Measurements from ENCODE around the gene UXS1.
A peak's percentile ranks its signal among the peaks of the same experiment; 100 is the strongest.

Gene UXS1

DNA sequence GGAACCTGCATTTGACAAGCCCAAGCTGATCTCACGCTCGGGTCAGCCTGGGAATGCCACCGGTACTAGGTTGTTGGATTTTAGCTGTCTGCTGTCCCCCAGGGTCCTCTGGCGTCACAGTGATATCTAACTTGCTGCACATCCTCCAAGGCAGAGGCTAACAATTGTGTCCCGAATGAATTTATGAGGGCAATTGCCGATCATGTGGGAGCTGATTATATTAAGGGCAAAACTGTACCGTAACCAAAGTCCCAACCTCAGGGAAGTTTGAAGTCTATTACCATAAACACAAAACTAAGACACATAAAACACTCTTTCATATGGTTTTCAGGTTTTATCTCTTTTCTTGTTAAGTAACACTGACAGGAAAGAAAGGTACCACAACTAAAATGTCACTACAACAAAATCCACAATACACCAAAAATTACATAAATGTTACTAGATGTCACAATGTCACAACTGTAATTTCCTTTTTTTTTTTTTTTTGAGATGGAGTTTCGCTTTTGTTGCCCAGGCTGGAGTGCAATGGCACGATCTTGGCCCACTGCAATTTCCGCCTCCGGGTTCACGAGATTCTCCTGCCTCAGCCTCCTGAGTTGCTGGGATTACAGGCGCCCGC is 6.7 kb downstream of the UXS1 start:
- DNase-seq = no peak

DNA sequence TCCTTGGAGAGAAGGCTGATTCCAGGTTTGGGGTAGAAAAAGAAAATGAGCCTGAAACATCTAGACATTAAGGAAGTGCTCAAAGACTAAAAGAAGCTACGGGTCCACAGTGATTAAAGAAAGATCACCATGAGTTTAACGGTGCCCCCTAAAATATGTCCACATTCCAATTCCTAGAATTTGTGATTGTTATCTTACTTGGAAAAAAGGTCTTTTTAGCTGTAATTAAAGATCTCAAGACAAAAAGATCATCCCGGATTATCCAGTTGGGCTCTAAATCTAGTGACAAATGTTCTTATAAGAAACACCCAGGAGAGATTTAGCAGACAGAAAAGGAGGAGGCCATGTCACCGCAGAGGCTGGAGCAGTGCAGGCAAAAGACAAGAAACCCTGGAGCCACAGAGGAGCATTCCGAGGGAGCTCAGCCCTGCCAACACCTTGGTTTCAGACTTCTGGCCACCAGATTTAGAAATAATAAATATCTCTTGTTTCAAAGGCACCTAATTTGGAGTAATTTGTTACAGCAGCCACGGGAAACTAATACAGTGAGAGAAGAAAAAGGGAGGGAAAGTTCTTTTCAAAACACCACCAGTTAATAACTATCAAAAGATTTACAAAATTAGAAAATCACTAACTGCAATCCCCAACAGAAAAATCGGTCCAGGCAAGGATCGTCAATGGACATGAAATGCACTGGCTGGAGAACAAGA is 8.5 kb downstream of the UXS1 start:
- DNase-seq = peak; percentile 53

DNA sequence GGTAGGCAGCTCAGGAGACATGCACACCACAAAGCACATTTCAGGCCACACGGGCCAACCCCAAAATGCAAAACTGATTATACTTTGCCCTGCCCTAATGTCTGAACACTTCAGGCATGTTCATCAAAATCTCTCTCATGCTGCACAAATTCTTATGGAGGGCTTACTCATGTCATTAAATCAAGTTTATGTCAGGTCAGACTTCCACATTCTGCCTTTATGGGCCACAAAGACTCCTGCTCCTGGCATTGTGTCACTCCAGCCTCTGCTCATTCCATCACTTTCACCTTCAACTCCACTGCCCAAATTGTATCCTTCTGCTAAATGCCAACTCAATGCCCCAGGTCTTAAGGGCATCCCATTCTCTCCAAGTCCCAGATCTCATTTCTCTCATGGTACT is 9.2 kb downstream of the UXS1 start:
- no peak for DNase-seq

DNA sequence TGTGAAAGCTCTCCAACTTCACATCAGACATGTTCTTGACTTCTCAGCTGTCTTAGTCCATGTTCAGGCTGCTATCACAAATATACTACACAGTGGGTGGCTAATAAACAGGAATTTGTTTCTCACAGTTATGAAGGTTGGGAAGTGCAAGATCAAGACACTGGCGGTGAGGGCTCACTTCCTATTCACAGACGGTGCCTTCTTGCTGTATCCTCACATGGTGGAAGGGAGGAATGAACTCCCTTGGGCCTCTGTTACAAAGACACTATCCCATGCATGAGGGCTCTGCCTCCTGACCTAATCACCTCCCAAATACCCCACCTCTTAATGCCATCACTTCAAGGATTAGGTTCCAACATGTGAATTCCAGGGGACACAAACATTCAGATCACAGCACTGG is 9.7 kb downstream of the UXS1 start:
- DNase-seq = no peak

DNA sequence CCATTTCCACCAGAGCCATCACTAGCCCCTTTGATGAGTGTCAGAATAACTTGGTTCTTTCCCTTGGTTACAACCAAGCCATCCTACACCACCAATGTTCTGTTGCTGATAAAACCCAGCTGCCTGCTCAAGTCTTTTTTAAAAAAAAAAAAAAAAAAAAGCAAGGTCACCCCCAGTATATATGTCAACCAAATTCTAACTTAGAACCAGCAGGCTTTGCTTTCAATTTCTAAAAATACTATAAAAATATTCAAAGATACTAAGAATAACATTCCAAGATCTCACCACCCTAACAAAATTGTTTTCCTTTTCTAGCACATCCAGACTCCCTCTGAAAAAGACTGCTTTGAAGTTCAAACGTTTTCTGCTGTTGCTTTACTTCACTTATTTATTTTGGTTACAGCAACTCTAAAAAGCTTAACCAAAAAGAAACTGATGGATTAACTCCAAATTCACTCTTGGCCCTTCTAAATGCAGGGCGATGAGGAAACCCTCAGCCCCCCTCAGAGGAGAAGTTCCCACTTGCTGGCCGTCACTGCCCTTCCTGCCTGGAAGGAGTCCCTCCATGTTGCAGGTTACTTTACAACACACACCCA is 10.9 kb downstream of the UXS1 start:
- peak; percentile 22 for DNase-seq

DNA sequence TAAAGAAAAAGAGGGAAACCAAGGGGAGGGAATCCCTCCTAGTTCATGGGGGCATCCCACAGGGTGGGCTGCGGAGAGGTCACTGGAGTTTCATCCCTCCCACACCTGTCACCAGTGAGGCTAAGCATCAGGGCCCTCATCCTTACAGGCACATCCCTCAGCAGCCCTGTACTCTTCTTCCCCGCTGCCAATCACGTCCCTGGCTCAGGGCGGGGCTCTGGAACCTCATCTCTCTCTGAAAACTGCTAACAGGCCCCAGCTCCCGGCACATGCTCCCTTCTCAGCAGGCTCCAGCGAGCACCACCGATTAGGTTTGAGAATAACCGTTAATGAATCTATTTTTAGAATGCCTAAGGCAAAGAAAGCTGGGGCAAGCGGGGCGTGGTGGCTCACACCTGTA is 13.0 kb downstream of the UXS1 start:
- no peak for DNase-seq

DNA sequence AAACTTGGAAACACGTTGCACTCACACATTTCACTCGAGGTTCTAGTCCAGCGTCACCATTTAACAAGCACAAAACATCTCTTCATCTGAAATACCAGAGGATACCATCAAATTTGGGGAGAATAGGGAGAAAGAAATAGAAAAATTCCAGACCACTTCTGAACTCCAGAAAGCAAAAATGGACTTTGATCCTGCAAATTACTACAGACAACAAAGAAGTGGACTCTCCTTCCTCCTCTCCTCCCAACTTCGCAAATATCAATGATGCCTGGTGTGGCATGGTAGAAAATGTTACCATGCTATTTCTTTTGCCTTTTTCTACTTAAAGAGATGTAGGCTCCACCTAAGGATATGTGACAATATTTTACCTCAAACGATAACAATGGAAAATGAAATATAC is 13.5 kb downstream of the UXS1 start:
- DNase-seq = no peak

DNA sequence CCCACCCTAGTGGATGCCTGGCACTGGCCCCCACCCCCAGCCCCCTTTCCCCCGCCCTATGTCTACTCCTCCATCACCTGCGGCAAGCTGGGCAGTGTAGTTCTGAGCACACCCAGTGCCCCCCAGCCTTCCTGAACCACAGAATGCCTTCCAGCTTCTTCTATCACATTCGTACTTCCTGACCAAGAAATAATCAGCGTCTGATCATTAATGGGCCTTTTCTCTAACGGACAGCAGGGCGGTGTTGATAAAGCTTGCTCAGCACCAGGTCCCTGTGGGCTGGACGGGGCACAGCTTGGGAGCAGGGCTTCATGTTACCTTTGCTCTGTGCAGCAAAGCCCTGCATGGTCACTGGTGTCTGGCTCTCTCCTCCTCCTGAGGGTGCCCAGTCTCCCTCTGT is 15.4 kb downstream of the UXS1 start:
- DNase-seq = no peak

DNA sequence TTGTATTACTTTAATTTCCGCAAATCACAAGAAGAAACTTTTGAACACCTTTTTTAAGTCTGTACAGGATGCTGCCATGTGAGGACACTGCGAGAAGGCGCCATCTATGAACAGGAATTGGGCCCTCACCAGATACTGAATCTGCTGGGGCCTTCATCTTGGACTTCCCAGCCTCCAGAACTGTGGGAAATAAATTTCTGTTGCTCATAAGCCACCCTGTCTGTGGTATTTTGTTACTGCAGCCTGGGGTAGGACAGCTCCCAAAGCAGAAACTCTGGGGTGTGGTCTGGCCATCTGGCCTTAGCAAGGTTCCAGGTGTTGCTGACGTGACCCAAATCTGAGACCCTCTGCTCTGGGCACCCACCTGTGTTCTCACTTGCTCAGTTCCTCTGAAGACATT is 16.5 kb downstream of the UXS1 start:
- no peak for DNase-seq

DNA sequence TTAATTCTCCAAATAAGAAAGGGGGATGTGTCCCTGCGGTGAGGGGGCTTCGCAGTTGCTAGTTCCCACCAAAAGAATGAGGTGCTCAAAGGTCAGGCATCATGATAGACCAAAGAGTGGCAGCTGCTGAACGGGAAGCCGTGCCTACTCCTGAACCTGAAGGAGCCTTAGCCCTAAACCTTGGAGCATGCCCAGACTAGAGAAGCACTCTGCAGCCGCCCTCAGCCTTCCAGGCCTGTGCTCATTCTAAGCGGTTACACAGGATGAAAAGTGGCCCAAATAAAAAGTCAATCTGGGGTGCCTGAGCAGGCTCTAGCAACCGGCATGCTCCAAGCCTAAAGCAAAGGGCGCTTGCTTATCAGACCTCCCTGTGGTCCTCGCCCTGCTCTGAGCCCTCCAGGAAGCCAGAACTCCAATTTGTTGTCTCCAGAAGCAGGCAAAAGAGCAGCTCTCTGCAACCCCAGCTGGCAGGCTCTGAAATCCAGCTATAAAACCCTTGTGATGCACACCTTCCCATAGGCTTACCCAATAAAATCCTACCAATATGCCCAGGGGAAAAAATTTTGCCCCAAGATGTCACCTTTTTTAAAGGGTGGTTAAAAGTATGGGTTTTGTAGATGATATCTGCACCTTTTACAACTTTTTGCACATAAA is 17.5 kb downstream of the UXS1 start:
- no peak for DNase-seq

DNA sequence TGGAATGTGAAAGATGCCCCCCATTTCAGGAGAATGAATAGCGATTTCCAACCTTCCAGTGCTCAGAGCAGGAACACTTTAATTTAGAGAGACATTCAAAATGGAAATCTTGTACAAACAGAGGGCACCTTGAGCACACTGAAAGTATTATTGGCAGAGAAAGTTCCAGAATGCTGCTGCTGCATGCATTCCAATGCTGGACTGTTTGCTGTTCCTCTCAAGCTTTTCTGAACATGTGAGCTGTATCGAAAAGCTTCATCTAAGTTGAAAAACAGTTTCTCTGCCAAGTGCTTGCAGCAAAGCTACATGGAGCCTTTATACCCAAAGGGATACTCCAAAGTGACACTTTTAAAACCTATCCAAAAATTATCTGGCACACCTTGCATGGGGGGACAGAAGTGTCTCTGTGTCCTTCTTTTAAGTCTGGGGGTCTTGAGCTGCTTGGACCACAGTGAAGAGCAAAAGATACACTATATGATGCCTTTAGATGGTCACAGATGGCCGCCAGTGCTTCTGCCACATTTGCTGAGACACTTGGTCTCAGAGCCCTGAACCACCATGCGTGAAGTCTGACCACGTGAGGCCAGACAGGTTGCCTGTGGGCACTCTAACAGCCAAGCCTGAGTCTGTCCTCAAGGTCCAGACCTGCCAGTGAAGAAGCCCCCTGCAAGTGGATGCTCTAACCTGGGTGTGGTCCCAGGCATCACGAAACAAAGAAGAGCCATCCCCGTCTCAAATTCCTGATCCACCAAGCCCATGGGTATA is 18.8 kb downstream of the UXS1 start:
- DNase-seq = no peak

DNA sequence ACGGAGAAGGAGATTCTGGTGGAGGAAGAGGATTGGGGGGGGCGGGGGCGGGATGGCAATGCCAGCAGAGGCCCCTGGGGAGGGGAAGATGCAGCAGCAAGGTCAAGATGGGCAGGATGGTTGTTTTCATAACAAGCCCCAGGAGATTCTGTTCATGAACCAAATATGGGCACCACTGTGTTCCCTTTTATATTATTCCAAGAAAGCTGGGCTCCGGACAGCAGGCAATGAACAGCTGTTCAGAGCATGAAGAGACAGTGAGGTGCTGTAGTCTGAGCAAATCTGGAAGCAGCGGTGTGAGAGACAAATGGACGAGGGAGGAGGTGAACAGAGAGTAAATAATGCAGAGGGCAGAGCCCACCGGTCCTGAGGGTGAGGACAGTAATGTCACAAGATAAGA is 20.0 kb downstream of the UXS1 start:
- DNase-seq = no peak

DNA sequence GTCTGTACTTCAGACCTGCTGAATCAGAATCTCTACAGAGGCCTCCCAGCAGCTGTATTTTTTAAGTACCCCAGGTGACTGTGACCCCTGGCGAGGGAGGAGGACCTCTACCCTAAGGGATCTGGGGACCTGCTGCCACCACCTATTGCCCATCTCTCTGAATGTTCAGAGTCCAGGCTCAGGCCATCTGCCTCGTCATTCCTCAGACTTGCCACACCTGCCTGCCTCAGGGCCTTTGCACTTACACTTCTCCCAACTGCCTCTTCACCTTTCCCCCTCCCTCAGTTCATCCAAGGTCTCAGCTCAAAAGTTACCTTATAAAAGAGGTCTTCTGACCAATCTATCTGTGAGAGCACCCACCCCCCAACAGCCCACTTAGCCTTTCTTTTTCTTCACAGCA is 21.5 kb downstream of the UXS1 start:
- DNase-seq = no peak

DNA sequence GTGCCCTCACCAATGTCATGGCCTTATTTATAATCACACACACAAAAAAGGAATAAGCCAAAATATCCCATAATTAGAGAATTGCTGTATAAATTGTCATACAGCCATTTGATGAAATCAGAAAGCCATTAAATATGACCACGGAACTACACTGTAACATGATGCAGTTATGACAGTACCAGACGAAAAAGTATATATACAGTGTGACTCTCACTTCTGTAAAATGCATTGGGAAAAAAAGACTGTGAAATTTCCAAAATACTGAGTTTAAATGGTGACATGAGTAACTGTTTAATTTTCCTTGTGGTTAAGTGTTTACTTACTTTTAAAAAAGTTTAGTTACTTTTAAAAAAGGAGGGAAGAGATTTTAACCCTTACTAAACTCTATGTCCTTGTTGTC is 25.4 kb downstream of the UXS1 start:
- no peak for DNase-seq

DNA sequence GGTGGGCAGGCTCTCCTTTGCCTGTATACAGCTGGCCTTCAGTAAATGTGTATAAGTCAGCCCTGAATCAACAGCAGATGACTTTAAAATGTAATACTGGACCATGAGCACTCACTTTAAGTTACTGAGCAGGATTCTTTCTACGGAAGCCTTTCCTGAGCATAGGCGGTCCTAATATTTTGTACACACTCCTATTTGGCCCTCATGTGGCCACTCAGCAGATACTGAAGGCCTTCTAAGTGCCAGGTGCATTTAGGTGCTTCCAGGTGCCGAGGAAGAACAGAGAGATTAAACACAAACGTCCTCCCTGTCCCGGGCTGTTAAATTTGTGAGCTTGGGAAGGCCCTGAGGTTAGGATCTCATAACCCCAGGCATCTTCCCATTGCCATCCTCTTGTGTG is 27.0 kb downstream of the UXS1 start:
- DNase-seq = no peak

DNA sequence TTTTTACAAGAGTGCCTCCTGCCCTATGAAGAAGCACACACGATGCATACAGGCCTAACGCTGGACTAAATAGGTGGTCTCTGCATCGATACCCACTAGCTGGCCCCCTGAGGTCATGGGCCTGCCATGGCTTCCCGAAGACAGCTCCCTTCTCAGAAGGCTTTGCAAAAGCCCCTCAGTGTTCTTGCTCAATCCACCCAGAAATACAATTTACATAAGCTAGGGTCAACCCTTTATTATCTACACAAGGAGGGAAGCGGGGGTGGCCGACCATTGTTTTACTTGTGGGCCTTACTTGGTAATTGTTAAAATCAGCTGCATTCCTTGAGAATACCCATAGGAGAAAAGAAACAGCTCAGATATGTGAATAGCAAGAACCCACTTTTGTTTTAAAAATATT is 28.5 kb downstream of the UXS1 start:
- DNase-seq = no peak

DNA sequence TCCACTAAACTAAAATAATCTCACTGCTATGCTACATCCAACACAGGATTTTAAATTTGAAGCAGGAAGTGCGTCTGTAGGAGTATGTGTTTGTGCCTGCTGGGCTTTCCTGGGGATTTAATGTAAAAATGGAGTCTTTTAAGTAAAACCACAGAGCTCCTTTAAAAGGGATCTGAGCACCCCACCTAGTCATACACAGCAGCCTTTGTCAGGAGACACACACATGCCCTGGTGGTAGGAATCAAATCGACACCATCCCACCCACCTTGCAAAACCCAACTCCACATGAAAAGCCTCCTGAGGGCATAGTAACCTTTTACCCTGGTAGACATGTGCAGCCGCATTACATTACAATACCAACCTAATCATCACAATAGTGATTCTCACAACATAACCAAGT is 29.1 kb downstream of the UXS1 start:
- DNase-seq = no peak

DNA sequence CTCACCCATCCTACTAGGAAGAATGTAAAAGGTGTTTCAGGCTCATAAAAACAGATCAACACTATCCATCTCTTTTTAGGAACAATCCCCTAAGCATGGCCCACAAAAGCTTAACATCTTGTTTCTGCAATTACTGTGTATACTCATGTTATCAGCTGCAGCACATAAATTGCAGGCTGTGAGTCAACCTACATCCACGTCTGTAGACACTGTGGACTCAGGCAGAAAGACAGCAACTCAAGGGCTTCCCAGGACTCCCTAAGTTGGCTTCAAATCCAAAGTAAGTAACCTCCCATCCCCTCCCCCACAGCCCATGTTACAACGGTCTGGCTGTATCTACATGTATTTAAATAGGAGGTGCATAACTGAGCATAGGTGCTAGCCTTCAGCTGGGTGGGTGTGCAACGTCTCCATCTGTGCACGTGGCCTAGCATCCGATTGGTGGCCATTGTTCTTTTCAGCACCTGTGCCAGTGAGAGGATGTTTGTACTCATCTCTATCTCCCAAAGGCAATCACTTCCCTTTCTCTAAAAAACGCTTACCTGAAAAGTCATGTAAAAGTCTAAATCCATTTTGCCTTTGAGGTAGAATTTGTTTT is 30.1 kb downstream of the UXS1 start:
- DNase-seq = no peak

DNA sequence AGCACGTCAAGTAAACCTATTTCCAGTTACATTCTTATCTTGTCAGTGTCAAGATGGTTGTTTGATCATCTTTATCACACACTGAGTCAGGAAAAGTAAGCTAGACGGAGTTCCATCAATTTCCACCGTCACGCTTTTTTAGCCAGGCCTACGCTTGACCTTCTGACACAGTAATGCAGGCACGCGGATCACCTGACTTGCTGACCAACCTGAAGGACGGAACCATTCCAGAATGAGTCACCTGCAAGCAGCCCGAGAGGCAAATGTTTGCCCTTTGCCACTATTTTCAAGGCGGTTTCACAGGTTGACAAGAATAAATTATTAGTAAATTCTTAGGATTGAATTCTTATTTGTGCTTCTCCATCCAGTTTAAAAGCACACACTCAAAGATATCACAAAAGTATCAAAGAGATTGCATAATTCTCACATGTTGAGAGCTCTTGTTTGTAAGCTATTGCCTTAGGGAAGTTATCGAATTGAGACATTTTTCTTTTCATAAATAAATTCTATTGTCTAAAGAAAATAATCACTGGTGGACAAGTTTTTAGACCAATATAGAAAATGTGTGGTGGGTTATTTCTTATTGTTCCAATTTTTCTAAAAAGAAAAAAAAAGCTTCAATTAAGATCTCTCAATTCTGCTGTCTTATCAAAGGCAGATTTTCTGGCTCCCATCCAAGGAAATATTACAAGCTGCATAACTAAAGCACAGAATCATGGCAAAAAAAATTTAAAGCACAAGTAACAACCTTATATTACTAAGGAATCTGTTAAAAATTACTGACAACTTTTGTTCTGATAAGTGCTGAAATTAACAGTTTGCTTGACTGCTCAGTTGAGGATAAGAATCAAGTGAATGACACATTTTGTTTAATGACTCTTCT is 31.9 kb downstream of the UXS1 start:
- DNase-seq = no peak

DNA sequence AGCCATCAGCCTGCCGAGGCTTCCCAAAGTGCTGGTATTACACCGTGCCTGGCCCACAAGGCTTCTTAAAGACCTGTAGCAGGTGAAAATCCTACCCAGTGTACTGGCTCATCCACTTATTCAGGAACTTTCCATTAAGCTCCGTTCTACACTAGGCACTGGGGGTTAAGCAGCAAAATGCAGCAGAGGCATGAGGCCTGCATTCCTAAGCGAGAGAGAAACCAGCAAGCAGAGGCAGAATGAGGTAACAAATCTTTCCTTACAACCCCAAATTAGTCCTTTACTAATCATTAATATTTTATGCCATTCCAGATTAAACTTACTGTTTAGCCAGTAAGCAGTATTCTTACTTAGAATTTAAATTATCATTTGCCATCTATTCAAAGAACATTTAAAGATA is 32.8 kb downstream of the UXS1 start:
- no peak for DNase-seq

DNA sequence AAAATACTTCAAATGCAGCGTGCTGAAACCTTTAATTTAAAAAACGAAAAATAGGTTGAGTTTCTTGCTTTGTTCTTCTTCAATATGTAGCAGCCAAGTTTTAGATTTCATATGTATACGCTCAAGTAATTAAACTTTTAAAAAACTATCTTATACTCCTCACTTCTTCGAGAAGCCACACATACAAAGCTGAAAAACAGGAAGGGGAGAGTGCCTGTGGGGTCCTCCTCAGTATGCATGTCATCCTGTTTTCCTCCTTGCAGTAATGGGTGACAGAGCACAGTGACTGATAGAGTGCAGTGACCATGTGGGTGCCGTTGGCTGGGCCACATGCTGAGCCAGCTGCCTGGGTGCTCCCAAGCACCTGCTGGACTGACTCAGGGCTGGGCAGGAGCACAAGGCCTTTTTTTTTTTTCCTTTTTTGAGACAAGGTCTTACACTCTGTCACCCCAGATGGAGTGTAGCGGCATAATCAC is 33.3 kb downstream of the UXS1 start:
- DNase-seq = no peak

Data from OCI-M1 (cell line).